ENCODE data around the gene SLC13A4.
A peak's percentile ranks its signal among the peaks of the same experiment; 100 is the strongest.

Gene SLC13A4

GRCh38 chr7:135685306-135686084 is 42.5 kb downstream of the SLC13A4 start:
- Histone ChIP-seq H2BK120ac (ENCODE audit: insufficient read depth, low read length, poor library complexity) (peak overlapping the region; percentile 72), H3K4me2 (ENCODE audit: low read length) (no peak overlapping the region), H3K4me1 (ENCODE audit: control insufficient read depth in 1 of 2, insufficient read depth in 2 of 2, low read length in 2 of 2) (peaks cover 15 to 30% of the 10 kb centered on the region in 2 experiments), H3K4me3 (ENCODE audit: low read depth, low read length) (no peak overlapping the region), H3K23ac (ENCODE audit: low read length) (no peak overlapping the region), H3K14ac (ENCODE audit: low read length) (peak overlapping the region; percentile 68), H2AK5ac (ENCODE audit: low read length) (peak overlapping the region; percentile 70), H3K9me3 (ENCODE audit: insufficient read depth, low read depth, low read length) (no peaks in the 10 kb centered on the region), H3K9ac (ENCODE audit: low read length) (no peak overlapping the region), H3K79me1 (ENCODE audit: low read length) (peaks cover 24% of the 10 kb centered on the region), H3K4ac (ENCODE audit: low read depth, low read length) (peak overlapping the region; percentile 47), H3K27me3 (ENCODE audit: insufficient read depth, low read length) (no peaks in the 10 kb centered on the region), H3K27ac (ENCODE audit: low read depth, low read length) (peak overlapping the region; percentile 52), H3K36me3 (ENCODE audit: control insufficient read depth in 1 of 2, insufficient read depth in 2 of 2, low read length in 2 of 2) (peaks cover 11 to 19% of the 10 kb centered on the region in 2 experiments), H3K18ac (ENCODE audit: low read length) (peak overlapping the region; percentile 54), H2AFZ (ENCODE audit: insufficient read depth, low read length, poor library complexity) (no peak overlapping the region), H4K91ac (ENCODE audit: low read depth, low read length) (peak overlapping the region; percentile 76), H2BK12ac (ENCODE audit: low read length) (peak overlapping the region; percentile 90), H2BK5ac (ENCODE audit: low read depth, low read length, poor library complexity) (peak overlapping the region; percentile 89), H4K12ac (ENCODE audit: low read depth, low read length) (no peak overlapping the region), H3K79me2 (ENCODE audit: control insufficient read depth, insufficient read depth, low read length, poor library complexity) (no peaks in the 10 kb centered on the region), H4K8ac (ENCODE audit: low read depth, low read length) (peak overlapping the region; percentile 62)
- DNase-seq = no peak
- WGBS (ENCODE audit: extremely low coverage, insufficient coverage, insufficient read length) = no CpG with 5 or more reads among the region's 9 CpGs

- no peak for DNase-seq
- peak overlapping the region; percentile 84 for H3K18ac ChIP-seq (ENCODE audit: low read length)
- no peak overlapping the region for H4K12ac ChIP-seq (ENCODE audit: low read depth, low read length)
- H3K4me3 ChIP-seq (ENCODE audit: low read depth, low read length) = no peak overlapping the region
- peak overlapping the region; percentile 86 for H2BK12ac ChIP-seq (ENCODE audit: low read length)
- no peak overlapping the region for H3K4me2 ChIP-seq (ENCODE audit: low read length)
- H2AFZ ChIP-seq (ENCODE audit: insufficient read depth, low read length, poor library complexity) = peak overlapping the region; percentile 32
- H2AK5ac ChIP-seq (ENCODE audit: low read length) = peak overlapping the region; percentile 31
- WGBS (ENCODE audit: extremely low coverage, insufficient coverage, insufficient read length) = no CpG with 5 or more reads among the region's 5 CpGs
- peaks cover 24% of the 10 kb centered on the region for H3K79me1 ChIP-seq (ENCODE audit: low read length)
- H3K14ac ChIP-seq (ENCODE audit: low read length) = peak overlapping the region; percentile 92
- no peak overlapping the region for H3K23ac ChIP-seq (ENCODE audit: low read length)
- peak overlapping the region; percentile 82 for H4K91ac ChIP-seq (ENCODE audit: low read depth, low read length)
- H3K36me3 ChIP-seq (ENCODE audit: control insufficient read depth in 1 of 2, insufficient read depth in 2 of 2, low read length in 2 of 2) = peaks cover 11 to 17% of the 10 kb centered on the region in 2 experiments
- peak overlapping the region; percentile 77 for H3K27ac ChIP-seq (ENCODE audit: low read depth, low read length)
- H3K9me3 ChIP-seq (ENCODE audit: insufficient read depth, low read depth, low read length) = no peaks in the 10 kb centered on the region
- peak overlapping the region; percentile 92 for H2BK5ac ChIP-seq (ENCODE audit: low read depth, low read length, poor library complexity)
- peak overlapping the region; percentile 74 for H4K8ac ChIP-seq (ENCODE audit: low read depth, low read length)
- peak overlapping the region; percentile 55 for H2BK120ac ChIP-seq (ENCODE audit: insufficient read depth, low read length, poor library complexity)
- H3K27me3 ChIP-seq (ENCODE audit: insufficient read depth, low read length) = no peaks in the 10 kb centered on the region
- H3K4me1 ChIP-seq (ENCODE audit: control insufficient read depth in 1 of 2, insufficient read depth in 2 of 2, low read length in 2 of 2) = peaks cover 15 to 27% of the 10 kb centered on the region in 2 experiments
- H3K9ac ChIP-seq (ENCODE audit: low read length) = no peak overlapping the region
- H3K79me2 ChIP-seq (ENCODE audit: control insufficient read depth, insufficient read depth, low read length, poor library complexity) = no peaks in the 10 kb centered on the region
- H3K4ac ChIP-seq (ENCODE audit: low read depth, low read length) = peak overlapping the region; percentile 71
Observed at GRCh38 chr7:135684699-135685098, 43.3 kb downstream of the SLC13A4 start.

- peaks cover 11 to 17% of the 10 kb centered on the region in 2 experiments for H3K36me3 ChIP-seq (ENCODE audit: control insufficient read depth in 1 of 2, insufficient read depth in 2 of 2, low read length in 2 of 2)
- peaks cover 24% of the 10 kb centered on the region for H3K79me1 ChIP-seq (ENCODE audit: low read length)
- H4K91ac ChIP-seq (ENCODE audit: low read depth, low read length) = no peak overlapping the region
- H3K27ac ChIP-seq (ENCODE audit: low read depth, low read length) = peak overlapping the region; percentile 22
- H4K12ac ChIP-seq (ENCODE audit: low read depth, low read length) = no peak overlapping the region
- H3K9me3 ChIP-seq (ENCODE audit: insufficient read depth, low read depth, low read length) = no peaks in the 10 kb centered on the region
- H3K79me2 ChIP-seq (ENCODE audit: control insufficient read depth, insufficient read depth, low read length, poor library complexity) = no peaks in the 10 kb centered on the region
- WGBS (ENCODE audit: extremely low coverage, insufficient coverage, insufficient read length) = no CpG with 5 or more reads among the region's 3 CpGs
- H3K27me3 ChIP-seq (ENCODE audit: insufficient read depth, low read length) = no peaks in the 10 kb centered on the region
- DNase-seq = no peak
- H3K4ac ChIP-seq (ENCODE audit: low read depth, low read length) = no peak overlapping the region
- no peak overlapping the region for H2AK5ac ChIP-seq (ENCODE audit: low read length)
- H3K18ac ChIP-seq (ENCODE audit: low read length) = peak overlapping the region; percentile 51
- peak overlapping the region; percentile 15 for H2BK120ac ChIP-seq (ENCODE audit: insufficient read depth, low read length, poor library complexity)
- peak overlapping the region; percentile 32 for H2BK5ac ChIP-seq (ENCODE audit: low read depth, low read length, poor library complexity)
- H3K4me3 ChIP-seq (ENCODE audit: low read depth, low read length) = no peak overlapping the region
- H3K9ac ChIP-seq (ENCODE audit: low read length) = no peak overlapping the region
- H3K14ac ChIP-seq (ENCODE audit: low read length) = peak overlapping the region; percentile 5
- H2BK12ac ChIP-seq (ENCODE audit: low read length) = peak overlapping the region; percentile 58
- H3K4me2 ChIP-seq (ENCODE audit: low read length) = peak overlapping the region; percentile 6
- no peak overlapping the region for H3K23ac ChIP-seq (ENCODE audit: low read length)
- H2AFZ ChIP-seq (ENCODE audit: insufficient read depth, low read length, poor library complexity) = no peak overlapping the region
- H3K4me1 ChIP-seq (ENCODE audit: control insufficient read depth in 1 of 2, insufficient read depth in 2 of 2, low read length in 2 of 2) = peaks cover 15 to 27% of the 10 kb centered on the region in 2 experiments
- no peak overlapping the region for H4K8ac ChIP-seq (ENCODE audit: low read depth, low read length)
Observed at GRCh38 chr7:135684136-135684535, 43.9 kb downstream of the SLC13A4 start.

GRCh38 chr7:135683609-135684008 is 44.4 kb downstream of the SLC13A4 start:
- no CpG with 5 or more reads among the region's 3 CpGs for WGBS (ENCODE audit: extremely low coverage, insufficient coverage, insufficient read length)

More at GRCh38 chr7:135683609-135684008, 44.4 kb downstream of the SLC13A4 start:
- DNase-seq = no peak
- no peaks in the 10 kb centered on the region for H3K9me3 ChIP-seq (ENCODE audit: insufficient read depth, low read depth, low read length)
- peak overlapping the region; percentile 61 for H2AK5ac ChIP-seq (ENCODE audit: low read length)
- no peak overlapping the region for H3K23ac ChIP-seq (ENCODE audit: low read length)
- H4K91ac ChIP-seq (ENCODE audit: low read depth, low read length) = peak overlapping the region; percentile 29
- no peak overlapping the region for H3K4me3 ChIP-seq (ENCODE audit: low read depth, low read length)
- no peaks in the 10 kb centered on the region for H3K79me2 ChIP-seq (ENCODE audit: control insufficient read depth, insufficient read depth, low read length, poor library complexity)
- H3K27me3 ChIP-seq (ENCODE audit: insufficient read depth, low read length) = no peaks in the 10 kb centered on the region
- H2AFZ ChIP-seq (ENCODE audit: insufficient read depth, low read length, poor library complexity) = no peak overlapping the region
- H2BK120ac ChIP-seq (ENCODE audit: insufficient read depth, low read length, poor library complexity) = peak overlapping the region; percentile 15
- H4K8ac ChIP-seq (ENCODE audit: low read depth, low read length) = peak overlapping the region; percentile 6
- no peak overlapping the region for H4K12ac ChIP-seq (ENCODE audit: low read depth, low read length)
- no peak overlapping the region for H3K4me2 ChIP-seq (ENCODE audit: low read length)
- no peak overlapping the region for H3K14ac ChIP-seq (ENCODE audit: low read length)
- peaks cover 8 to 17% of the 10 kb centered on the region in 2 experiments for H3K36me3 ChIP-seq (ENCODE audit: control insufficient read depth in 1 of 2, insufficient read depth in 2 of 2, low read length in 2 of 2)
- peak overlapping the region; percentile 51 for H3K18ac ChIP-seq (ENCODE audit: low read length)
- H3K27ac ChIP-seq (ENCODE audit: low read depth, low read length) = peak overlapping the region; percentile 22
- H2BK5ac ChIP-seq (ENCODE audit: low read depth, low read length, poor library complexity) = peak overlapping the region; percentile 32
- H3K4me1 ChIP-seq (ENCODE audit: control insufficient read depth in 1 of 2, insufficient read depth in 2 of 2, low read length in 2 of 2) = peaks cover 15 to 30% of the 10 kb centered on the region in 2 experiments
- peak overlapping the region; percentile 58 for H2BK12ac ChIP-seq (ENCODE audit: low read length)
- H3K4ac ChIP-seq (ENCODE audit: low read depth, low read length) = no peak overlapping the region
- peaks cover 24% of the 10 kb centered on the region for H3K79me1 ChIP-seq (ENCODE audit: low read length)
- no peak overlapping the region for H3K9ac ChIP-seq (ENCODE audit: low read length)
